Loucy (cell line): ENCODE results near the gene OR2C1.

Experiments used
- H2AFZ ChIP-seq: fragments of 200-600 bp; sonication (generic); 2 replicates; pipeline ENCODE4 v1.6.0; 2016; ENCODE audit warnings: antibody characterized with exemption, mild to moderate bottlenecking, low read length, moderate library complexity
- H3F3A ChIP-seq: fragments of 200-600 bp; 2 replicates; pipeline ENCODE4 v1.6.0; 2016; ENCODE audit warnings: antibody characterized with exemption, low read depth, mild to moderate bottlenecking
- H3K27me3 ChIP-seq: fragments of 200-600 bp; sonication (generic); 2 replicates; pipeline ENCODE4 v1.6.1; 2014; ENCODE audit warnings: low read length, mild to moderate bottlenecking; ENCODE audit not compliant: insufficient read depth, poor library complexity, severe bottlenecking
- H3K36me3 ChIP-seq: fragments of 200-600 bp; sonication (generic); 2 replicates; pipeline ENCODE4 v1.6.1; 2016; ENCODE audit warnings: low read length; ENCODE audit not compliant: insufficient read depth
- H3K4me1 ChIP-seq: fragments of 200-600 bp; sonication (generic); 2 replicates; pipeline ENCODE4 v1.5.1; 2014; ENCODE audit warnings: low read length, mild to moderate bottlenecking; ENCODE audit not compliant: insufficient read depth, poor library complexity, severe bottlenecking
- H3K4me2 ChIP-seq: fragments of 200-600 bp; sonication (generic); 2 replicates; pipeline ENCODE4 v1.6.0; 2014; ENCODE audit warnings: antibody characterized with exemption, low read length, low read depth, mild to moderate bottlenecking; ENCODE audit not compliant: poor library complexity, severe bottlenecking
- H3K4me3 ChIP-seq: fragments of 200-600 bp; sonication (generic); 2 replicates; pipeline ENCODE4 v1.5.1; 2014; ENCODE audit warnings: low read length, mild to moderate bottlenecking, mixed read lengths; ENCODE audit not compliant: poor library complexity, severe bottlenecking
- H3K79me2 ChIP-seq: fragments of 200-600 bp; sonication (generic); 2 replicates; pipeline ENCODE4 v1.6.1; 2014; ENCODE audit warnings: low read length; ENCODE audit not compliant: insufficient read depth
- H3K9ac ChIP-seq: fragments of 200-600 bp; sonication (generic); 2 replicates; pipeline ENCODE4 v1.6.0; 2014; ENCODE audit warnings: mild to moderate bottlenecking, low read depth, low read length, moderate library complexity; ENCODE audit not compliant: poor library complexity, severe bottlenecking
- H3K9me2 ChIP-seq: fragments of 200-600 bp; sonication (generic); replicated peaks from 2 replicates; pipeline ENCODE4 v1.6.1; 2016; ENCODE audit warnings: low read depth, low read length, mixed read lengths
- H3K9me3 ChIP-seq: fragments of 200-600 bp; sonication (generic); 2 replicates; pipeline ENCODE4 v1.6.1; 2014; ENCODE audit warnings: mild to moderate bottlenecking, antibody characterized with exemption, low read length, low read depth; ENCODE audit not compliant: insufficient read depth
- H4K20me1 ChIP-seq: fragments of 200-600 bp; sonication (generic); 2 replicates; pipeline ENCODE4 v1.6.0; 2014; ENCODE audit warnings: antibody characterized with exemption, low read length, mild to moderate bottlenecking; ENCODE audit not compliant: insufficient read depth, poor library complexity, severe bottlenecking
- EZH2phosphoT487 ChIP-seq: fragments of 200-600 bp; IDR thresholded peaks from 2 replicates; pipeline ENCODE4 v1.6.1; 2018; ENCODE audit warnings: antibody characterized with exemption, mild to moderate bottlenecking, moderate library complexity, borderline replicate concordance
- TF ChIP-seq, protein P1 (sequence below): fragments of 200-600 bp; sonication (generic); conservative IDR thresholded peaks from 2 replicates; pipeline ENCODE4 v1.5.1; 2014; ENCODE audit warnings: mild to moderate bottlenecking, antibody characterized with exemption, low read length

Gene OR2C1

GRCh38 chr16:3328104-3328503 is 27.6 kb upstream of the OR2C1 start:
- TF ChIP-seq, protein P1, sequence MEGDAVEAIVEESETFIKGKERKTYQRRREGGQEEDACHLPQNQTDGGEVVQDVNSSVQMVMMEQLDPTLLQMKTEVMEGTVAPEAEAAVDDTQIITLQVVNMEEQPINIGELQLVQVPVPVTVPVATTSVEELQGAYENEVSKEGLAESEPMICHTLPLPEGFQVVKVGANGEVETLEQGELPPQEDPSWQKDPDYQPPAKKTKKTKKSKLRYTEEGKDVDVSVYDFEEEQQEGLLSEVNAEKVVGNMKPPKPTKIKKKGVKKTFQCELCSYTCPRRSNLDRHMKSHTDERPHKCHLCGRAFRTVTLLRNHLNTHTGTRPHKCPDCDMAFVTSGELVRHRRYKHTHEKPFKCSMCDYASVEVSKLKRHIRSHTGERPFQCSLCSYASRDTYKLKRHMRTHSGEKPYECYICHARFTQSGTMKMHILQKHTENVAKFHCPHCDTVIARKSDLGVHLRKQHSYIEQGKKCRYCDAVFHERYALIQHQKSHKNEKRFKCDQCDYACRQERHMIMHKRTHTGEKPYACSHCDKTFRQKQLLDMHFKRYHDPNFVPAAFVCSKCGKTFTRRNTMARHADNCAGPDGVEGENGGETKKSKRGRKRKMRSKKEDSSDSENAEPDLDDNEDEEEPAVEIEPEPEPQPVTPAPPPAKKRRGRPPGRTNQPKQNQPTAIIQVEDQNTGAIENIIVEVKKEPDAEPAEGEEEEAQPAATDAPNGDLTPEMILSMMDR = no peak
- no peak for TF ChIP-seq EZH2phosphoT487
- H3K9me3 ChIP-seq = no peaks in the 10 kb centered on the region
- no peak overlapping the region for H3K9ac ChIP-seq
- H3K4me1 ChIP-seq = no peaks in the 10 kb centered on the region
- H3K36me3 ChIP-seq = no peaks in the 10 kb centered on the region
- no peaks in the 10 kb centered on the region for H3F3A ChIP-seq
- H2AFZ ChIP-seq = no peak overlapping the region
- no peak overlapping the region for H3K4me3 ChIP-seq
- H3K4me2 ChIP-seq = no peak overlapping the region
- no peaks in the 10 kb centered on the region for H3K79me2 ChIP-seq
- no peaks in the 10 kb centered on the region for H3K27me3 ChIP-seq
- H3K9me2 ChIP-seq = no peaks in the 10 kb centered on the region
- no peaks in the 10 kb centered on the region for H4K20me1 ChIP-seq

DNA sequence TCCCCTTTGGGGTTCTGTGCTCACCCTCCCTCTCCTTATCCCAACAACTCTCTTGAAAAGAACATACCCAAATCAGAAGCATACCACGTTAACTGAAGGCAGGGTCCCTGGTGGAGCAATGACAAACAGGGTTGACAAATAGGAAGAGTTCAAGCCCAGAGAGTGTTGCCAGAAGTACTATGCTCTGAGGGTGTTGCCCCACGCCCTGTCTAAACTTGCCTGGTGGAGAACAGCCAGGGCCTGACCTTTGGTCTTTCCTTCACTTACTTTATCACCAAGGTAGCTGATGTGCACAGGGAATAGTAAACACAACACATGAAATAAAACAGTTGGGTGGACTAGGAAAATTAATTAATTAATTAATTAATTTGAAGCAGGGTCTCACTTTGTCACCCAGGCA is 27.0 kb upstream of the OR2C1 start:
- no peak overlapping the region for H2AFZ ChIP-seq
- H3K79me2 ChIP-seq = no peaks in the 10 kb centered on the region
- H3K4me2 ChIP-seq = no peak overlapping the region
- H3F3A ChIP-seq = no peaks in the 10 kb centered on the region
- H3K9me3 ChIP-seq = no peaks in the 10 kb centered on the region
- H3K9me2 ChIP-seq = no peaks in the 10 kb centered on the region
- H3K4me1 ChIP-seq = no peaks in the 10 kb centered on the region
- H4K20me1 ChIP-seq = no peaks in the 10 kb centered on the region
- H3K9ac ChIP-seq = no peak overlapping the region
- H3K4me3 ChIP-seq = no peak overlapping the region
- H3K36me3 ChIP-seq = no peaks in the 10 kb centered on the region
- H3K27me3 ChIP-seq = no peaks in the 10 kb centered on the region
- TF ChIP-seq, protein P1 = no peak
- TF ChIP-seq EZH2phosphoT487 = no peak

DNA sequence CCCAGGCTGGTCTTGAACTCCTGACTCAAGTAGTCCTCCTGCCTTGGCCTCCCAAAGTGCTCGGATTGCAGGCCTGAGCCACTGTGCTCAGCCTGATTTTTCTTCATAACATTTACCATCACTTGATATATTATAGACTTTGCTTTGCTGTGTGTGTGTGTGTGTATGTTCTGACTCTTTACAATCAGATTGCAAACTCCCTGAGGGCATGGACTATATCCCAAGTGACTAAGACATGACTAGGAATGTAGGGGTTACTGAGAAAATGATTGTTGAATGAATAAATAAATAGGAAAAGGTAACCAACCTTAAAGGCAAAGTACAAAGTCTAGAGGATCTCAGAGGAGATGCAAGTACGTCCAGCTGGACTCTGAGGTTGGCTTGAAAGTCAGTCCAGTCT is 9.6 kb upstream of the OR2C1 start:
- H3K36me3 ChIP-seq = no peaks in the 10 kb centered on the region
- H2AFZ ChIP-seq = no peak overlapping the region
- H3F3A ChIP-seq = no peaks in the 10 kb centered on the region
- no peak overlapping the region for H3K4me3 ChIP-seq
- no peak overlapping the region for H3K9ac ChIP-seq
- H3K79me2 ChIP-seq = no peaks in the 10 kb centered on the region
- no peak overlapping the region for H3K4me2 ChIP-seq
- TF ChIP-seq, protein P1 = no peak
- TF ChIP-seq EZH2phosphoT487 = no peak
- no peaks in the 10 kb centered on the region for H4K20me1 ChIP-seq
- H3K9me2 ChIP-seq = no peaks in the 10 kb centered on the region
- no peaks in the 10 kb centered on the region for H3K4me1 ChIP-seq
- no peaks in the 10 kb centered on the region for H3K27me3 ChIP-seq
- no peaks in the 10 kb centered on the region for H3K9me3 ChIP-seq
